Measurements from ENCODE around the gene SH3PXD2B.
A peak's percentile ranks its signal among the peaks of the same experiment; 100 is the strongest.

The SH3PXD2B gene

DNA sequence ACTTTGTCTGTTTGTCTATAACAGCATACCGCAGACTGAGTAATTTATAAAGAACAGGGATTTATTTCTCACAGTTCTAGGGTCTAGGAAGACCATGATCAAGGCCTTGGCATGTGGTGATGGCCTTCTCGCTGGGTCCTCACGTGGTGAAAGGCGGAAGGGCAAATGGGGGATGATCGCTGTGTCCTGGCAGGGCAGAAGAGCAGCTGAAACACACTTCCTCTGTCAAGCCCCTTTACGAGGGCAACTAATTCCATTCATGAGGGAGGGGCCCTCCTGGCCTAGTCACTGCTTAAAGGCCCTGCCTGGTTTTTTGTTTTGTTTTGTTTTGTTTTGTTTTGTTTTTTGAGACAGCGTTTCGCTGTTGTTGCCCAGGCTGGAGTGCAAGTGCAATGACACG is 128.9 kb downstream of the SH3PXD2B start:
- DNase-seq (ENCODE audit: low spot score in 2 of 2), result no peak
- Mint-ChIP-seq H3K4me1 (no peaks in the 10 kb centered on the region), H3K27ac (no peak overlapping the region), H3K9me3 (no peaks in the 10 kb centered on the region), H3K4me3 (no peak overlapping the region), H3K36me3 (no peaks in the 10 kb centered on the region)
- no peak for ATAC-seq

DNA sequence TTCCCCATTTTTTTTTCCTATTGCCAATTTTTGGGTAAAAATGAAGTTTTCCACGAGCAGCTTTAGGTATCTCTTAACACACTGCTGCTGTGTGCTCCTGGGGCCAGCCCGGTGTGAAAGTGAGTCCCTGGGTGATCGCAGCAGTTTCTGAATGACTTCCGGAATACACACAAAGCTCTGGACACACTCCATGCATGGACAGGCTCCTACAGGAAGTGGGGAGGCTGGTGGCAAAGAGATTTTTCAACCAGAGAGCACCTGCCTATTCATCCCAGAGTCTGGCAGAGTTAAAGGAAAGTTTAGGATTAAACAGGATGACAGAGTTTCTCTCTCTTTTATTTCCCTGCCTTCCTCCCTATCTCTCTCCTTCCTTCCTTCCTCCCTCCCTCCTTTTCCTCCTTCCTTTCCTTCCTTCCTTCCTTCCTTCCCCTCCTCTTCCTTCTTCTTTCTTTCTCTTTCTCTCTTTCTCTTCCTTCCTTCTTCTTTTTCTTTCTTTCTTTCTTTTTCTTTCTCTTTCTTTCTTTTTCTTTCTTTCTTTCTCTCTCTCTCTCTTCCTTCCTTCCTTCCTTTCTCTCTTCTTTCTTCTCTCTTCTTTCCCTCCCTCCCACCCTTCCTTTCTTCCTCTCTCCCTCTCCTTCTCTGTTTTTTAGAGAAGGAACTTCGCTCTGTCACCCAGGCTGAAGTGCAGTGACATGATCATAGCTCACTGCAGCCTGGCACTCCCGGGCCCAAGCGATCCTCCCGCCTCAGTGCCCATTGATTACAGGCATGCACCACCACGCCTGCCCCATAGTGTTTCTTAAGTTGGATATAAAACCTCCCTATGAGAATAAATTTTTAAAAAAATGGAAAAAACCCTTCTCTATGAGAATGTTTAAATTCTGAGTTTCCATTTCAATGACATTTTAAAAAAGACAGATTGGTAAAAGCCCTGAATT is 132.0 kb downstream of the SH3PXD2B start:
- H3K36me3 Mint-ChIP-seq, result no peaks in the 10 kb centered on the region
- ATAC-seq, result no peak
- H3K9me3 Mint-ChIP-seq, result no peaks in the 10 kb centered on the region
- no peak for DNase-seq (ENCODE audit: low spot score in 2 of 2)
- no peak overlapping the region for H3K4me3 Mint-ChIP-seq
- no peak overlapping the region for H3K27ac Mint-ChIP-seq
- no peaks in the 10 kb centered on the region for H3K4me1 Mint-ChIP-seq

DNA sequence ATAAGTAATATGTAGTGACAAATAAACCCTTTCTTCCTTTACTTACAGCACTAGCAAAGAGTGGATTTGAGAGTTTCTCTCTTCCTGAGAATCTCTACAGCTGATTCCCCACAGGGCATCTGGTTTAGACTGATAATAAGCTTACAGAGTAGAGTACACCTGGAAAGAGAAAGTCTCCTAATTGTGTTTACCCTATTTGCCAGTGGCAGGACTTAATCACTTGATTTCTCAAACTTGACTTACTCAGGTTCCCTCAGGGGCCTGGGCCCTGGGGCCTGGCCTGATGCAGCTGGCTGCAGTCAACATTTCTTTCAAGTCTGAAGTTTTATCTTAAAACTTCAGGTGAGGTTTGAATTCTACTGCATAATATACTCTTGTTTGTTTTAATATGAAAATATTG is 132.7 kb downstream of the SH3PXD2B start:
- ATAC-seq (no peak), DNase-seq (ENCODE audit: low spot score in 2 of 2) (no peak)
- Mint-ChIP-seq H3K36me3 (no peaks in the 10 kb centered on the region), H3K27ac (no peak overlapping the region), H3K4me3 (no peak overlapping the region), H3K9me3 (no peaks in the 10 kb centered on the region), H3K4me1 (no peaks in the 10 kb centered on the region)

DNA sequence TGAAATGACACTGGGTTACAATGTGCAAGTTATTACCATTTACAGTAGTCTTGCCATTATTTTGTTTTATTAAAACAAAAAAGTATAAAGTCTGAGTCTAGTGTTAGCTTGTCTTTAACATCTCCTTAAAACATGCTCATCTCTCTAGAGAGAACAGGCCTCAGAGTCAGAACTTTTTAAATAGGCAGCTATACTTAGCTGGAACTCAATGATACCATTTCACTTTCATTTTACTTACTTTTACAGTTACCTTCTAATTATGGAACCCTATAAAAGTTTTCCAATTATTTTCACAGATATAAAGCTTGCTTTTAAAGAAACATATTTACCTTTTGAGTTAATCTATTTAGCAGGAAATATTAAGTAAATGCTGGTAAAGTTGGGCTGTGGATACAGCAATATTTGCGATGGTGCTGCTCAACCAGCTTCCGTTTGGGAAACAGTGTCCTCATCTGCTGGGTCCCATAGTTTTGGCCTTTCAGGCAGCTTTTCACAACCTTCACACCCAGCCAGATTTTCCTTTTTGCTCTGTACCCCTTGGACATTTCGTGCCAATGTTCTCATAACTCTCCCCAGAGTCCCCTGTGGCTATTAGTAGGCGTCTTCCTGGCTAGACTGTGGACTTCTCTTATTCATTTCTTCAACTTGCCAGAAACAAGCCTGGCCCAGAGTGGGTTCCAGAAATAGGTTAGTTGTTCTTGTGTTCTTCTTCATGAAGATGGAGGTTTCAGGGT is 134.4 kb downstream of the SH3PXD2B start:
- no peak overlapping the region for H3K4me3 Mint-ChIP-seq
- no peaks in the 10 kb centered on the region for H3K36me3 Mint-ChIP-seq
- no peaks in the 10 kb centered on the region for H3K9me3 Mint-ChIP-seq
- DNase-seq (ENCODE audit: low spot score in 2 of 2), result no peak
- no peak for ATAC-seq
- no peaks in the 10 kb centered on the region for H3K4me1 Mint-ChIP-seq
- H3K27ac Mint-ChIP-seq, result no peak overlapping the region

DNA sequence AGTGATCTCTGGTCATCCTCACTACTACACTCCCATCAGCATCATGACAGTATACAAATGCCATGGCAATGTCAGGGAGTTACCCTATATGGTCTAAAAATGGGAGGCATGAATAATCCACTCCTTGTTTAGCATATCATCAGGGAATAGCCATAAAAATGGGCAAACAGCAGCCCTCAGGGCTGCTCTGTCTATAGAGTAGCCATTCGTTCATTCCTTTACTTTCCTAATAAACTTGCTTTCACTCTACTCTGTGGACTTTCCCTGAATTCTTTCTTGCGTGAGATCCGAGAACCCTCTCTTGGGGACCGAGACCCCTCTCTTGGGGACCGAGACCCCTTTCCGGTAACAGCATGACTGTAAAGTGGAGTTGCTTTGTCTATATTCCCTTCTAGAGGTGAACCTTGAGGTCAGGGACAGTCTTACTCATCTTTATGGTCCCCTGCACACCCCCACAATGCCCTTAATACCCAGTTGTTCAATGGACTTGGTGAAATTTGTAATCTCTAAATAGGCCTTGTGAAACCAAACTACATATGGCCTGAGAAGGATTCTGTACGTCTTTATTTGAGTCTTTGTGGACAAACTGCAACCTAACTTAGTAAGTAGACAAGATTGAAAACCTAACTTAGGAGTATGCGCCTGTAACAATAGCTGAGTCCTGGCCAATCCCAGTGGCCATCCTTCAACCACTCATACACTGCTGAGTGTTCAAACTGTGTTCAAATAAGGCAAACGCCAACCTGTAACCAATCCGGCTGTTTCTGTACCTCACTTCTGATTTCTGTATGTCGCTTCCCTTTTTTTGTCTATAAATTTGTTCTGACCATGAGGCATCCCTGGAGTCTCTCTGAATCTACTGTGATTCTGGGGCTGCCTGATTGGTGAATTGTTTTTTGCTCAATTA is 138.5 kb downstream of the SH3PXD2B start:
- Mint-ChIP-seq H3K36me3 (no peaks in the 10 kb centered on the region), H3K27ac (no peak overlapping the region), H3K4me3 (no peak overlapping the region), H3K4me1 (no peaks in the 10 kb centered on the region), H3K9me3 (no peaks in the 10 kb centered on the region)
- DNase-seq (ENCODE audit: low spot score in 2 of 2) (no peak), ATAC-seq (no peak)

DNA sequence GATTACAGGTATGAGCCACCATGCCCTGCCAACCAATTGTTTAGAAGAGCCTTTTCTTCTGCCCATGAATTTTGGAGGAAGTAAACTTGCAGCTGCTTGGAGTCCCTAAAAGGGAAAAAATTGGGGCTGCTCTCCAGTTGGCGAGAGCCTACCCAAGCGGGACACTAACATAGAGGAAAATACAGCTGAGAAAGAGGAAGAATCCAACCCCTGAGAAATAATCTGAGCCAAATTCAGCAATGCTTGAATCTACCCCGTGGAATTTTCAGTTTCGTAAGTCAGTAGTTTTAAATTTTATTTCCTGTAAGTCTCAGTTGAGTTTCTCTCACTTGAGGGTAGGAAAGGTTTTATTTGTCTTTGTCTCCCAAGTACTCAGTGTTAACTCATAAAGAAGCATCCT is 140.4 kb downstream of the SH3PXD2B start:
- no peak overlapping the region for H3K27ac Mint-ChIP-seq
- no peaks in the 10 kb centered on the region for H3K9me3 Mint-ChIP-seq
- DNase-seq (ENCODE audit: low spot score in 2 of 2) (no peak), ATAC-seq (no peak)
- H3K4me1 Mint-ChIP-seq, result no peaks in the 10 kb centered on the region
- H3K36me3 Mint-ChIP-seq, result no peaks in the 10 kb centered on the region
- no peak overlapping the region for H3K4me3 Mint-ChIP-seq

DNA sequence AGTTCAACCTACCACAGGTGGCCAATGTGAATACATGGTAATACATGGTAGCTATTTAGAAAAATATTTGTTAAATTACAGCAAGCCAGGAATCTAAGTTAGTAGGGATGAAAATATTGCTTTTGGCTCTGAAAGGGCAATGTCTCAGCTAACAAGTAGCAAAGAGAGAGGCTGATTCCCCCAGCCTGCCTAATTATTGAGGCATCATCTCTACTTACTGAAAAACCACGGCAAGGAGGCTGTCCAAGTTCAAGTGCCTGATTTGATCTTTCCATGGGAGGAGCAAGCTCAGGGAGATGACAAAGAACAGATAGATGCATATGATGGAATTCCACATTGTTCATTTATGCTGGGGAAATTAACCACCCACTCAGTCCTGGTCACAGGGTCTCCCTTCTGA is 142.0 kb downstream of the SH3PXD2B start:
- ATAC-seq (no peak), DNase-seq (ENCODE audit: low spot score in 2 of 2) (no peak)
- Mint-ChIP-seq H3K27ac (no peak overlapping the region), H3K4me1 (no peaks in the 10 kb centered on the region), H3K36me3 (no peaks in the 10 kb centered on the region), H3K9me3 (no peaks in the 10 kb centered on the region), H3K4me3 (no peak overlapping the region)

DNA sequence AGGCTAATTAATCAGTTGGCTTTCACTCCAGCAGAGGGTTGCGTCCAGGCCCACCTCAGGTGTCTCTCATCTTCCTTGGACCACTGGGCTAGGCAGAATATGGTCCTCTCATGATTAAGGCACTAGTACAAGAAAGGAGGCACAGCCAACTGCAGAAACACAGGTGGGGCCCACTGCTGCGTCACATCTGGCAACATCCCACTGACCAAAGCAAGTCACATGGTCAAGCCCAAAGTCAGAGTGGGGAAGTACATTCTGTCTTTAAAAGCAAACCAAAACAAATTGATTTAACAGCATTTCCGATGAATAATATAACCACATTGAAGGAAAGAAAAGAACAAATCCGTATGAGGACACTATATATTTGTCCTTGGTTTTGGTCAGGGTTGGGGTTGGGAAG is 142.7 kb downstream of the SH3PXD2B start:
- ATAC-seq (no peak), DNase-seq (ENCODE audit: low spot score in 2 of 2) (no peak)
- H3K4me3 Mint-ChIP-seq, result no peak overlapping the region
- no peaks in the 10 kb centered on the region for H3K9me3 Mint-ChIP-seq
- no peak overlapping the region for H3K27ac Mint-ChIP-seq
- H3K4me1 Mint-ChIP-seq, result no peaks in the 10 kb centered on the region
- H3K36me3 Mint-ChIP-seq, result no peaks in the 10 kb centered on the region

DNA sequence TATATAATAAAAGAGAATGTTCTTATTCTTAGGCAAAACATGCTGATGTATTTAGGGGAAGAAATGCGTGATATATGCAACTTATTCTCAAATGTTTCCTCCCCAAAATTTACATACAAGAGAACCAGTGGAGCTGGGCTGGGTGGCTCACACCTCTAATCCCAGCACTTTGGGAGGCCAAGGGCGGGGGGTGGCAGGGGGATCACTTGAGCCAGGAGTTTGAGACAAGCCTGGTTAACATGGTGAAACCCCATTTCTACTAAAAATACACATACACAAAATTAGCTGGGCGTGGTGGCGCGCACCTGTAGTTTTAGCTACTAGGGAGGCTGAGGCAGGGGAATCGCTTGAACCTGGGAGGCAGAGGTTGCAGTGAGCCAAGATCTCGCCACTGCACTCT is 143.3 kb downstream of the SH3PXD2B start:
- H3K27ac Mint-ChIP-seq, result no peak overlapping the region
- H3K36me3 Mint-ChIP-seq, result no peaks in the 10 kb centered on the region
- no peaks in the 10 kb centered on the region for H3K4me1 Mint-ChIP-seq
- ATAC-seq, result no peak
- no peak overlapping the region for H3K4me3 Mint-ChIP-seq
- H3K9me3 Mint-ChIP-seq, result no peaks in the 10 kb centered on the region
- DNase-seq (ENCODE audit: low spot score in 2 of 2), result no peak

DNA sequence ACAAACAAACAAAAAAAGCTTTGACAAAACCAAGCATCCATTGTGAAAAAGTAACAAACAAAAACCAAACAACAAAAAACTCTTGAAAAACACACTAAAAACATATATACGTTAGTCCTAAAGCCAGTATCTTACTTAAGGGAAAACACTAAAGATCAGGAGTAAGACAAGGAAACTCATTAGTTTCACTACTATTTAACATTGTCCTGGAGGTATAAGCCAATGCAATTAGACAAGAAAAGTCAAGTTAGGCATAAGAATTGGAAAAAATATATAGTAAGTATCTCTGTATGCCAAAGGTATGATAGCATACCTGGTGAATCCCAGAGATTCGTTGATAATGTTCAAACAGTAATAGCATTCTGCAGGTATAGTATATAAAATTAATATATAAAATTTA is 148.9 kb downstream of the SH3PXD2B start:
- Mint-ChIP-seq H3K27ac (no peak overlapping the region), H3K9me3 (no peaks in the 10 kb centered on the region), H3K36me3 (no peaks in the 10 kb centered on the region), H3K4me1 (no peaks in the 10 kb centered on the region), H3K4me3 (no peak overlapping the region)
- DNase-seq (ENCODE audit: low spot score in 2 of 2) (no peak), ATAC-seq (no peak)

DNA sequence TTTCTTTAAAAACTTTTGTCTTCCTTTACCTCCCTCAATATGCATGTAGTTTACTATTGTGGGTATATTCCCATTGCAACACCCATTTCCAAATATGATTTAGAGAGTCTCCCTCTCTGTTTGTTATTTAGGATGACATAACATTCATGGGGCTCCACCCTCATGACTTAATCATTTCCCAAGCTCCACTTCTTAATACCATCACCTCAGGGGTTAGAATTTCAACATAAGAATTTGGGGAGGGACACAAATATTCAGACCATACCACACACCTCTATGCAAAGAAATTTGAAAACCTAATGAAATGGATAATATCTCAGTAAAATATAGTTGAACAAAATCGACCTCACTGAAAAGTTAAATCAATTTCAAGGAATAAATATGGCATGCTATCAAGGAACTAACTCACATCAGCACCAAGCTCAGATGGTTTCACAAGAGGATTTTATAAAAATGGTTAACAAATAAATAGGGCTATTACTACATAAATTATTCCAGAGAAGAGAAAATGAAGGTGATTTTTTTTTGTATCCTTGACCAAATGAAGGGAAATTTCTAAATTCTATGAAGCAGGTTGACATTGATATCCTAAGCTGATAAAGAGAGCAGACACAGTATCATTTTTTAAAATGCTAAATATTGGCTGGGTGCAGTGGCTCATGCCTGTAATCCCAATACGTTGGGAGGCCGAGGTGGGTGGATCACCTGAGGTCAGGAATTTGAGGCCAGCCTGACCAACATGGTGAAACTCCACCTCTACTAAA is 150.6 kb downstream of the SH3PXD2B start:
- no peaks in the 10 kb centered on the region for H3K4me1 Mint-ChIP-seq
- DNase-seq (ENCODE audit: low spot score in 2 of 2) (no peak), ATAC-seq (no peak)
- no peak overlapping the region for H3K27ac Mint-ChIP-seq
- no peak overlapping the region for H3K4me3 Mint-ChIP-seq
- H3K36me3 Mint-ChIP-seq, result no peaks in the 10 kb centered on the region
- H3K9me3 Mint-ChIP-seq, result no peaks in the 10 kb centered on the region

DNA sequence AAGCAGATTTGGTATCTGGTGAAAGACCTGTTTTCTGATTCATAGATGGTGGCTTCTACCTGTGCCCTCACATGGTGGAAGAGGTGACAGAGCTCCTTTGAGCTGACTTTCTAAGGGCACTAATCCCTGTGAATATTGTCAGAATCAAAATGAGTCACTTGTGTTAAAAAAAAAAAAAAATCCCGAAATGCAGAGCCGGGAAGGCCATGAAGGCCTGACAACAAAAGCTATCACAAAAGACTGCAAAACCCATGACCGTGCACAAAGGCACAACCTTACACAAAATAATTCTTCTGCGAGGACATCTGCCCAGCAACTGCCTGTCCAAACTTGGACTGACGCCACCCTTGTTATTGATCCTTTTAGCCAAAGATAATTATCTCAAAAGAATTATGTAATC is 151.2 kb downstream of the SH3PXD2B start:
- Mint-ChIP-seq H3K4me1 (no peaks in the 10 kb centered on the region), H3K36me3 (no peaks in the 10 kb centered on the region), H3K4me3 (no peak overlapping the region), H3K9me3 (no peaks in the 10 kb centered on the region), H3K27ac (no peak overlapping the region)
- DNase-seq (ENCODE audit: low spot score in 2 of 2) (no peak), ATAC-seq (no peak)

DNA sequence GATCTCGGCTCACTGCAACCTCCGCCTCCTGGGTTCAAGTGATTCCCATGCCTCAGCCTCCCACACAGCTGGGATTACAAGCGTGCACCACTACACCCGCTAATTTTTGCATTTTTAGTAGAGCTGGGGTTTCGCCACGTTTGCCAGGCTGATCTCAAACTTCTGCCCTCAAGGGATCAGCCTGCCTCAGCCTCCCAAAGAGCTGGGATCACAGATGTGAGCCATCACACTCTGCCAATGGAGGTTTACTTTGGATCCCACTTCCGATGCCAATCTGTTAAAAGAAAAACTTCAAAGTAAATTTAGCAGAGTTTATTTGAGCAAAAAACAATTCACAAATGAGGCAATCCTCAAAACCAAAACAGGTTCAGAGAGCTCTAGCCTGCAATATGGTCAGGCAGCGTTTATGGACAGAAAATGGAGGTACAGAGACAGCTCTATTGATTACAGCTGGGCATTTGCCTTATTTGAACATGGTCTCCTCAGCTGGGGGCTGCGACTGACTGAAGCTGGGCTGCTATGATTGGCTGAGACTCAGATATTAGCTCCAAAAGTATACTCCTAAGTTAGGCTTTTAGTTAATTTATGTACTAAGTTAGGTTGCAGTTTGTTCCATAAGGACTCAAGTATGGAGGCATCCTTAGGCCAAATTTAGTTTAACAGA is 152.1 kb downstream of the SH3PXD2B start:
- DNase-seq (ENCODE audit: low spot score in 2 of 2), result no peak
- H3K4me3 Mint-ChIP-seq, result no peak overlapping the region
- H3K9me3 Mint-ChIP-seq, result no peaks in the 10 kb centered on the region
- no peaks in the 10 kb centered on the region for H3K36me3 Mint-ChIP-seq
- H3K4me1 Mint-ChIP-seq, result no peaks in the 10 kb centered on the region
- no peak overlapping the region for H3K27ac Mint-ChIP-seq
- ATAC-seq, result no peak

DNA sequence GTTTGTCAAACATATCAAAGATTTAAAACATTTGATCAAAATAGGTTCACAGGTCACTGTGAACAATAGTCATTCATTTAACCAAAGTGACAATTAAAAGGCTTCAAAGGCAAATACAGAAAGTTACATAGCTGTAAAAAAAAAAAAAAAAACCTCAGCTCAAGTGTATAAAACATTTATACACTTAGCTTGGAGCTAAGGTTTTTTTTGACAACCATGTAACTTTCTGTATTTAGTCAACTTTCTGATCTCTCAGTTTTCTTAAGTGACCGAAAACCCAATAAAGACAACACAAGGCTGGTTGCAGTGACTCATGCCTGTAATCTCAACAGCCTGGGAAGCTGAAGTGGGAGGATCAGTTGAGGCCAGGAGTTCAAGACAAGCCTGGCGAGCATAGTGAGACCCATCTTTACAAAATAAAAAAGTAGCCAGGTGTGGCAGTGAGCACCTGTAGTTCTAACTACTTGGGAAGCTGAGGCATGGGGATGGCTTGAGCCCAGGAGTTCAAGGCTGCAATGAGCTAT is 154.3 kb downstream of the SH3PXD2B start:
- no peaks in the 10 kb centered on the region for H3K9me3 Mint-ChIP-seq
- H3K27ac Mint-ChIP-seq, result no peak overlapping the region
- H3K36me3 Mint-ChIP-seq, result no peaks in the 10 kb centered on the region
- no peaks in the 10 kb centered on the region for H3K4me1 Mint-ChIP-seq
- DNase-seq (ENCODE audit: low spot score in 2 of 2), result no peak
- peak; percentile 28 for ATAC-seq
- no peak overlapping the region for H3K4me3 Mint-ChIP-seq
